SK-N-MC (cell line): ENCODE measurements around the gene DEF6.
"Not testable (repeated sequence)": the region's sequence is repeated elsewhere in the genome, so short reads cannot be mapped to it uniquely, and the experiment has no call there.

Experiments used
- DNase-seq: peaks from one replicate; pipeline ENCODE4 v3.0.0-alpha.2; 2011; ENCODE audit warnings: low read depth, low spot score
- H3K27ac ChIP-seq: fragments of 200-600 bp; sonication (generic); 2 replicates; pipeline ENCODE4 v1.5.1; 2016; ENCODE audit warnings: mixed run types
- H3K36me3 ChIP-seq: fragments of 200-600 bp; sonication (generic); 2 replicates; pipeline ENCODE4 v1.6.1; 2017; ENCODE audit warnings: antibody characterized with exemption, low read length, mixed read lengths; ENCODE audit not compliant: insufficient read depth
- H3K4me3 ChIP-seq: fragments of 200-600 bp; sonication (generic); 2 replicates; pipeline ENCODE4 v1.5.1; 2016
- H3K9ac ChIP-seq: fragments of 200-600 bp; sonication (generic); 2 replicates; pipeline ENCODE4 v1.8.0; 2017; ENCODE audit warnings: mixed run types, mixed read lengths; ENCODE audit not compliant: insufficient read length
- H3K9me3 ChIP-seq: fragments of 200-600 bp; sonication (generic); 2 replicates; pipeline ENCODE4 v1.6.1; 2017; ENCODE audit warnings: low read depth, mild to moderate bottlenecking, antibody characterized with exemption, low read length, moderate library complexity, mixed read lengths
- EZH2 ChIP-seq: fragments of 200-600 bp; sonication (generic); IDR thresholded peaks from one replicate; pipeline ENCODE4 v1.6.1; 2017; ENCODE audit warnings: antibody characterized with exemption
- FOXP2 ChIP-seq: optimal IDR thresholded peaks from 2 replicates; pipeline ENCODE3; 2011; ENCODE audit warnings: mild to moderate bottlenecking, moderate library complexity; ENCODE audit not compliant: insufficient read depth; ENCODE audit errors: extremely low read length, control extremely low read depth
- POLR2AphosphoS5 ChIP-seq: IDR thresholded peaks from 2 replicates; pipeline ENCODE4 v1.6.1; 2012; ENCODE audit warnings: mild to moderate bottlenecking, low read depth, low read length, borderline replicate concordance

Gene DEF6

GRCh38 chr6:35300848-35301247, 3.2 kb downstream of the DEF6 start:
- TF ChIP-seq POLR2AphosphoS5 (no peak), EZH2 (no peak), FOXP2 (no peak)
- Histone ChIP-seq H3K36me3 (no peaks in the 10 kb centered on the region), H3K4me3 (no peak overlapping the region), H3K27ac (no peak overlapping the region), H3K9ac (no peak overlapping the region), H3K9me3 (no peaks in the 10 kb centered on the region)
- no peak for DNase-seq

- no peak overlapping the region for H3K27ac ChIP-seq
- no peaks in the 10 kb centered on the region for H3K9me3 ChIP-seq
- H3K36me3 ChIP-seq: no peaks in the 10 kb centered on the region
- no peak overlapping the region for H3K4me3 ChIP-seq
- H3K9ac ChIP-seq: no peak overlapping the region
- DNase-seq: no peak
- TF ChIP-seq EZH2 (no peak), POLR2AphosphoS5 (no peak), FOXP2 (no peak)
These were observed 5.1 kb downstream of the DEF6 start for GRCh38 chr6:35302604-35303241.

- H3K4me3 ChIP-seq: no peak overlapping the region
- H3K9ac ChIP-seq: no peak overlapping the region
- no peak overlapping the region for H3K27ac ChIP-seq
- H3K36me3 ChIP-seq: no peaks in the 10 kb centered on the region
- H3K9me3 ChIP-seq: no peaks in the 10 kb centered on the region
- TF ChIP-seq EZH2: no peak
- DNase-seq: no peak
These were observed 6.7 kb downstream of the DEF6 start for GRCh38 chr6:35304299-35304698.

- DNase-seq: no peak
- H3K9me3 ChIP-seq: no peaks in the 10 kb centered on the region
- H3K9ac ChIP-seq: no peak overlapping the region
- H3K4me3 ChIP-seq: no peak overlapping the region
- H3K36me3 ChIP-seq: no peaks in the 10 kb centered on the region
- TF ChIP-seq EZH2: no peak
- TF ChIP-seq POLR2AphosphoS5: no peak
- no peak for TF ChIP-seq FOXP2
- no peak overlapping the region for H3K27ac ChIP-seq
These were observed 7.5 kb downstream of the DEF6 start for GRCh38 chr6:35305117-35305516.

GRCh38 chr6:35307138-35307537, 9.5 kb downstream of the DEF6 start:
- H3K4me3 ChIP-seq, H3K36me3 ChIP-seq, DNase-seq, H3K9me3 ChIP-seq, H3K27ac ChIP-seq, H3K9ac ChIP-seq: not testable (repeated sequence)

- DNase-seq, H3K9ac ChIP-seq, H3K4me3 ChIP-seq, H3K27ac ChIP-seq, H3K36me3 ChIP-seq, H3K9me3 ChIP-seq: not testable (repeated sequence)
These were observed 10.9 kb downstream of the DEF6 start for GRCh38 chr6:35308543-35308942.

- DNase-seq: no peak
- H3K9me3 ChIP-seq: no peaks in the 10 kb centered on the region
- H3K27ac ChIP-seq: no peak overlapping the region
- H3K36me3 ChIP-seq: no peaks in the 10 kb centered on the region
- no peak overlapping the region for H3K4me3 ChIP-seq
- no peak overlapping the region for H3K9ac ChIP-seq
- no peak for TF ChIP-seq EZH2
- no peak for TF ChIP-seq FOXP2
- TF ChIP-seq POLR2AphosphoS5: no peak
These were observed 12.1 kb downstream of the DEF6 start for GRCh38 chr6:35309611-35310264.

- no peak for DNase-seq
- Histone ChIP-seq H3K9me3 (no peaks in the 10 kb centered on the region), H3K4me3 (no peak overlapping the region), H3K36me3 (no peaks in the 10 kb centered on the region), H3K9ac (no peak overlapping the region), H3K27ac (no peak overlapping the region)
- TF ChIP-seq POLR2AphosphoS5 (no peak), FOXP2 (no peak), EZH2 (no peak)
These were observed 12.7 kb downstream of the DEF6 start for GRCh38 chr6:35310265-35310831.

- Histone ChIP-seq H3K36me3 (no peaks in the 10 kb centered on the region), H3K9me3 (no peaks in the 10 kb centered on the region), H3K4me3 (no peak overlapping the region), H3K9ac (no peak overlapping the region), H3K27ac (no peak overlapping the region)
- DNase-seq: no peak
- no peak for TF ChIP-seq EZH2
- no peak for TF ChIP-seq FOXP2
- no peak for TF ChIP-seq POLR2AphosphoS5
These were observed 13.9 kb downstream of the DEF6 start for GRCh38 chr6:35311390-35312075.
